T-helper 1 cell (primary cell): ENCODE results near the gene CHRNA4.
"Not testable (repeated sequence)": the region's sequence is repeated elsewhere in the genome, so short reads cannot be mapped to it uniquely, and the experiment has no call there.

Experiments used
- DNase-seq, 5 donors: peaks; one replicate each; pipeline ENCODE4 v3.0.0-alpha.2; 2012 to 2020

Gene CHRNA4

GRCh38 chr20:63306673-63307537 is 54.2 kb downstream of the CHRNA4 start:
- DNase-seq: no peak

GRCh38 chr20:63305933-63306672 is 55.0 kb downstream of the CHRNA4 start:
- not testable (repeated sequence) for DNase-seq

GRCh38 chr20:63305393-63305792 is 55.8 kb downstream of the CHRNA4 start:
- no peak for DNase-seq

- DNase-seq: no peak
These were observed 58.0 kb downstream of the CHRNA4 start for GRCh38 chr20:63303095-63303666.

GRCh38 chr20:63301671-63302070 is 59.5 kb downstream of the CHRNA4 start:
- no peak for DNase-seq

- no peak for DNase-seq
These were observed 62.3 kb downstream of the CHRNA4 start for GRCh38 chr20:63298731-63299312.

GRCh38 chr20:63297796-63298572 is 63.2 kb downstream of the CHRNA4 start:
- DNase-seq: no peak

GRCh38 chr20:63297371-63297781 is 63.8 kb downstream of the CHRNA4 start:
- DNase-seq: no peak

GRCh38 chr20:63296531-63297299 is 64.4 kb downstream of the CHRNA4 start:
- no peak for DNase-seq

GRCh38 chr20:63295846-63296245 is 65.3 kb downstream of the CHRNA4 start:
- DNase-seq: no peak

GRCh38 chr20:63295422-63295821 is 65.7 kb downstream of the CHRNA4 start:
- DNase-seq: no peak

- no peak for DNase-seq
These were observed 66.1 kb downstream of the CHRNA4 start for GRCh38 chr20:63295018-63295417.

GRCh38 chr20:63294536-63294900 is 66.6 kb downstream of the CHRNA4 start:
- no peak for DNase-seq

GRCh38 chr20:63293871-63294535 is 67.1 kb downstream of the CHRNA4 start:
- DNase-seq: no peak

GRCh38 chr20:63293456-63293855 is 67.7 kb downstream of the CHRNA4 start:
- no peak for DNase-seq
